Posterior cingulate gyrus (tissue), 11 donors: ENCODE measurements around the gene DSC1.
"Not testable (repeated sequence)": the region's sequence is repeated elsewhere in the genome, so short reads cannot be mapped to it uniquely, and the experiment has no call there.

Experiments
- DNase-seq, 10 donors: peaks; one replicate each; pipeline versions ENCODE4 v3.0.0 to v3.0.0-alpha.2; 2020 to 2021; ENCODE audit warnings: mixed read lengths in 3 of 10
- intact Hi-C: fragments of 100-400 bp; cut with DNase I; formaldehyde crosslinking; loops from one replicate; pipeline ENCODE4 v1.15.1; 2023

The DSC1 gene

DNA sequence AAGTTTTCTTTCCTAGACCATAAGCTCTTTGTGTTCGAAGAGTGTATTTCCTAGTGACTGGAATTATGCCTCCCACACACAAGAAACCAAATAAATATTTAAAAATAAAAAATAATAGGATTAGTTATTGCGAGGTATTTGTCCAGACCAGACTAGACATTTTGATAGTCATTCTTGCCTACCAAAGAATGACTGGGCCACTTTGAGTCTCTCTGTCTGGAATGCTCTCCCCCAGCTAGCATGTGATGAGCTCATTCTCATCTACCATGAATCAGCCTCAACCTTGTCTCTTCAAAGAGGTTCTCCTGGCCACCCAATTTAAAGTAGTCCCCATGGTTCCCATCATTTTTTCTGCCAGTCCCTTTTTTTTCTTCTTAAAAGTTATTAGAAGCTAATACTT is 13.9 kb upstream of the DSC1 start:
- intact Hi-C loops, result no loop called here

DNA sequence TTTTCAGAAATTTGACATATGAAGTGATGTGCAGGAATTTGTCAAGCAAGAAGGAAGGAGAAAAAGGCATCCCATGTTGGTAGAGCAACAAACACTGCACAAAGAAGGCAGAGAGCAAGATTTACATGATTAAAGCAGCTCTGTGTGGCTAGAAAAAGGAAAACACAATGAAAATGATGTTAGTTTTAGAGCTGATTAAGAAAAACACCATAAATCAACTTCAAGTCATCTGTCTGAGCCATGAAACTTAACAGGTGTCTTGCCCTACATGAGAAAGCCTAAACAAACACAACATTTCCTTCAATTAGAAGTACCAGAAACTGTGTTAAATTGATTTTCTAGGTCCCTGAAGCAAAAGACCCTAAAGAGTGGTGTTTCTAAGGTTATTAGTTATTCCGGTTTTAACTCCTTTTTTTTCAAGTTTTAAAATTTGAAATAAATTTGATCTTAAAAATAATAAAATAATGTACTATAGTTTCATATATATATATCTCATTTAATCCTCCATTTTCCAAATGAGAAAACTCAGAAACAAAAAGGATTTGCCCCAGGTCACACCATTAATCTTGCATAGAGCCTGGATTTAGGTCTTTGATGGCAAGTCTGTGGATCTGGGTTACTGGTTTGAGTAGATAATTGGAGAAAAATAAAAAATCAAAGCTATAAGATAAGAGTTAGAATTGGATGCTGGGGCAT is 8.6 kb upstream of the DSC1 start:
- DNase-seq, result no peak
- intact Hi-C loops, result no loop called here

More for the DNA sequence above, 13.9 kb upstream of the DSC1 start:
- DNase-seq, result no peak

DNA sequence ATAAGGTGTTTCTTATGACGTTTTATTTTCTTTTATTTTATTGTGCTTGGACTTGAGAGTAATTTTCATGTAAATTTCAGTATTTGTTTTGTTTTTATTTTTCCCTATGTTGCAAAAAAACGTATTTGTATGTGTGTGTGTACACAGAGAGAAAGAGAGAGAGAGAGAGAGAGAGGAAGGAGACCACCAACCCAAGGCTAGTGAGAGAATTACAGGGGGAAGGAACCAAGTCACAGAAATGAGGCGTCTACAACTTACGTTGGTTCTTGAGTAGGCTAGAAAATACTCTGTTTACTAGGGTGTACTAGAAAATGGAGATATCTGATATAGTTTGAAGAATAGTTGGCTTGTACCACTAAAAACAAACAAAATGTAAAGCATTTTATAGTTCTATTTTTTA is 7.7 kb upstream of the DSC1 start:
- intact Hi-C loops, result no loop called here
- no peak for DNase-seq

DNA sequence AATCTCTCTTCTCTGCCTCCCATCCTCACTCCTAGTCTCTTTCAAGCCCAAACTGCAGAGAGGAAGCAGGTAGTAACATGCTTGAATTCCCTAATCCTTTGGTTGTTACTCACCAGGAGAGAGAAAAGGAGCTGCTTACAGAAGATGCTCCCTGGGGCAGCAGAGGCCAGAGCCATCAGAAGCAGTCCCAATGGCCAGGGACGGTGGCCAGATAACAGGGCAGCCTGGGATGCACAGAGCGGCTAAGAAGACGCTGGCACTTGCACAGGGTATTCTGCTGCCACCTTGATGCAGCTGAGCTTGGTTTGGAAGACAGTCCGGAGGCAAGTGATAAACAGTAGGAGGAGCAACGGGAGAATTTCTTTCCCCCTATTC is 250 bp downstream of the DSC1 start:
- peak in 2 of 10 donors; percentile 70 to 72 for DNase-seq
- intact Hi-C loops, result no loop called here

DNA sequence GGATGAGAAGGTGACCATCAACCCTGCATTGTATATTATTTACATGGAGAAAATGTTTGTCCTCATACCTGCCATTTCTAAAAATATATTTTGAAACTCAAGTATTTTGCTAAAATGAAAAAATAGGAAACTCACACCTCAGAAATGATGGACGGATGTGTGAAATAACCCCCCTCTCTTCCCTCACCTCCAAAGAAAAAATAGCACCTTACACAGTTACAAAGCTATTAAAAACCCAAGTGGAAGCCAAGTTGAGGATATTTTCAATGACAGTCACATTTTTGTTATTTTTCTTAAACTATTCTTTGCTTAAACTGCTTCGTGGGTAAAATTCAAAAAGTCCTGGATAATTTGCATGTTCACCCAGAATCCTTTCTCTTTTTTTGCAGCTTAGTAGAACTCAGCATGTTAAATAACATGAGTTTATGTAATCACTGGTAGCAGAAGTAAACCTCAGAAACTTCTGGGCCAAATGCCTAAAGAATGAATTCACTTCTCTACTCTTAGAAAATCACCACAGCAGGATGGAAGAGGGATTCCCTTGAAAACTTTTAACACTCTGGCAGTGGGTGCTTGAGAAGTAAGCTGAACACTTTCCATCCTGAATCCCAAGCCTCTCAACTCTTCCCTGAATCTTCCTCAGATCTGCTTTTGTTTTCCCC is 768 bp downstream of the DSC1 start:
- intact Hi-C loops, result no loop called here
- no peak for DNase-seq

DNA sequence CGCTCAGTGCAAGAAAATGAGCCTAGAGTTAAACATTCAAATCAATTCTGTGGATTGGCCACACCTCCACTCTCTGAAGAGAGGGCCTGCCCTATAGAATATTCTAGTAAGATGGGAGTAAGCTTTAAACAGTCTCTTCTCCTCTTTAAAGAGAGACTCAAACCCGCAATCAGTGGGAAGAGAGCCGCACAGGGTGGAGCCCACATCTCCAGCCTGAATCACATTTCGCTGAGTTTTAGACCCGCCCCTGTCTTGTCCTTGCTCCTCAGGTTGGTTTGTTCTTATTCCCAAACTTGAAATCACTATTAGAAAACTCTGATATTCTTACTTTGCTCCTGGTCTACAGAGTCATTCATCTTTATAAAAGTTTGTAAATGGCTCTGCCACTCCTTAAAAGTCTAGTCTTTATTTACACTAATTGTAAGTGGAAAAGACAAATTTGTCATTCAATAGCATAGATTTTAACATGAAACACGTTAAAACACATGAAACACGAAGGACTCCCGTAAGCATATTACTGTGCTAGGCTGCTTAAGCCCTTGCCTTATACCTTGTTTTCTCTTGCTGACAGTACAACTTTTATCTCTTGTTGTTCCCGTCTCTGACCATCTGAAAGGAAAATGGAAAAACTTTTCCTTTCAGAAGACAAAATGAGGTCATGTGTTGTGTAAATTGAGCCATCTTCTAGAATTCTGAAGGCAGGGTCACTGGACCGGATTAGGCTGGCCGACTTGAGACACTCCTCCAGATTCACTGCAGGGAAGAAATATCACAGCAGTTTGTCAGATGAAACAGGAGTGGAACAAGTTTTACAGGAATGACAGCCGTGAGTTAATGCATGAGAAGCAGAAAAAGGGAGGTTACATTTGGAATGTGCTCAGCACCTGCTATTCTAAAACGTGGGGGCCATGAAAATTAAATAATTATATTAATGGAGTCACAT is 5.6 kb downstream of the DSC1 start:
- no peak for DNase-seq
- intact Hi-C loops, result no loop called here

DNA sequence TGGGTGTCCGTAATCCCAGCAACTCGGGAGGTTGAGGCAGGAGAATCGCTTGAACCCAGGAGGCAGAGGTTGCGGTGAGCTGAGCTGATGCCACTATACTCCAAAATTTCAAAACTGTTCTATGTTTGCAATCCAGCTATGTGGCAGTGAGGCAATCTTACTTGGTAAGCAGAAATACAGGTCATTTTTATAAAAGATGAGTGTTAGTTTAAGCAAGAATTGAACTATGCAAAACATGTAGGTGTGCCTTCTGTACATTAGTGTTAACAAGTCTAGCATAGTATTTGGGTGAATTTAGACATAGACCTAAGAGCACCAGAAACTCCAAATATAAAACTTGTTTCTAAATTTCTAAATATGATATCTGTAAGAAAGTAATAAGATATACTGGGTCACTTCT is 7.2 kb downstream of the DSC1 start:
- no peak for DNase-seq
- intact Hi-C loops, result no loop called here

DNA sequence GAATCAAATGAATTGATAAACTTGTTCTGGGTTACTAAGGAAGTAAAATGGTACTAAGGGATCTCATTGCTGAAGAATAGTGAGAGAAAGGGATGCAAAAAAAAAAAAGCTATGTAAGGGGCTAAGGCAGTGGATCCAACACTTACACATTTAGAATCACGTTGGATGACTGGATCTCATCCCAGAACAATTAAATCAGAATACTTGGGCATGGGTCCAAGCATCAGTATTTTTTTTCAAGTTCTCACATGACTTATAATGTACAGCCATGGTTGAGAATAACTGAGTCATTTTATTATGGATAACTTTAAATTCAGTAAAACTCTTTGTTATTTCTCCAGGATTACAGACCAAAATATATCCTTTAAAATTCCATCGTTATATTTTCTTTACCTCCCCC is 8.5 kb downstream of the DSC1 start:
- intact Hi-C loops, result no loop called here
- no peak for DNase-seq

DNA sequence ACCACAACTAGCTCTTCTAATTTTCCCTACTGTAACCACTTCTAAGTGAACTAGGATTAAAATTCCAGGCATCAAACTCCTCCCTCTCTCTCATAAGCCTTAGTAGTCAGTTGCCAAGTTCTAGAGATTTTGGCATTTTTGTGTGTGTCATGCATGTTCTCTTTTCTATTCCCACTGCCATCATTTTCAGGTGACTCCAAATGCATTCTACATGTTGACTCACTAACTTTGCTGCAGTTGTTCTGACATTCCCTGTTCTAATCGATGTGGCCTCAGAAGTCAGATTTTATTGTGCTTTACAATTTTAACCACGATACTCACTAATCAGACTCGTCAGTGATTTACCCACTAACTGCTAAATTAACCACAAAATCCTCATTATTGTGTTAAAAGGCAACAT is 13.3 kb downstream of the DSC1 start:
- intact Hi-C loops, result no loop called here
- DNase-seq, result no peak

DNA sequence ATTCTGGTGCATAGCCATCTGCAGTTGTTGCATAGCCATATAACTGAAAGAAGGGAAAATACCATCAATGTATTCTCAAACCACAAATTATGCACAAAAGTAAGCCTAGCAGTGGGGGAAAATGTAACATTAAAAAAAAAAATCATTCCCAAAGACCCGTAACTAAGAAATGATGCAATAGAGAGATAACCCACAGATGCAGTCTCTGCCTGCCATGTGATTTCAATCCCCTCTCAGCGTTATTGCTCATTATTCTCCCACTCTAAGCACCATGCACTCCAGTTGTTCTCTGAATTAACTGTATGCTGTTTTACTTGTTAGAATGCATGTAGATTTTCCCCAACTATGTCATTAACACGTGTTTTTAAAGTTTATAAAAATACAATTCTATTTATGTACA is 14.1 kb downstream of the DSC1 start:
- intact Hi-C loops, result no loop called here
- DNase-seq, result no peak

DNA sequence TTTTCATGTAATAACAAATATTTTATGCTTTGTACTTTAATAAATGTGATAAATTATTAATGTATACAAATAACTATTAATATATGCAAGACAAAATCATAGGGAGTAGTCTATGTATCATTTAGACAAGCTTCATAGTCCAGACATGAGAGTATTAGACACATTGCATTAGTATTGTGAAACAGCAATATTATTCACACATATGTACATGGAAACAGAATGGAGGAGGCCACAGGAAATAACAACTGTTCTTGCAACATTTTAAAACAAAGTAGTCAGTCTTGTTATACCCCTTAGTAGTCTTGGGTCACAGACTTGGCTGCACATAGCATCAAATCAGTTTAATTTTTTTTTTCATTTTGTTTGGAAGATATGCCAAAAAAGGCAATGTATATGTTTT is 15.8 kb downstream of the DSC1 start:
- intact Hi-C loops, result no loop called here
- DNase-seq, result no peak

DNA sequence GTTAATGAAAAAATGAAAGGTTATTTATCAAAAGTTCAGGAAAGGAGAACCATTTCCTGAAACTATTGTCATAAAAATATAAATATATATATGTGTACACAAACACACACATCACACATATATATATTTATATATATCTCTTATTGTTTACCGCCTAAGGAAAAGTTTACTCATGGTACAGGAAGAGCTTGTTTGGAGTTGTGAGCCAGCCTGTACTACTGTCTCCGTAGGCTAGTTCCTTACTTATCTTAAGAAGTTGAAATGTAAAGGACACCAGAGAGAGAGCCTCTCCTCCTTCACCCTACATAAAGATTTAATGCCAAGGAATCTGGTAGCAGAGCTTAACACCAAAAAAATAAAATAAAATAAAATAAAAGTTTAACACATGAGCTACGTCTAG is 19.6 kb downstream of the DSC1 start:
- no peak for DNase-seq
- intact Hi-C loops, result no loop called here

DNA sequence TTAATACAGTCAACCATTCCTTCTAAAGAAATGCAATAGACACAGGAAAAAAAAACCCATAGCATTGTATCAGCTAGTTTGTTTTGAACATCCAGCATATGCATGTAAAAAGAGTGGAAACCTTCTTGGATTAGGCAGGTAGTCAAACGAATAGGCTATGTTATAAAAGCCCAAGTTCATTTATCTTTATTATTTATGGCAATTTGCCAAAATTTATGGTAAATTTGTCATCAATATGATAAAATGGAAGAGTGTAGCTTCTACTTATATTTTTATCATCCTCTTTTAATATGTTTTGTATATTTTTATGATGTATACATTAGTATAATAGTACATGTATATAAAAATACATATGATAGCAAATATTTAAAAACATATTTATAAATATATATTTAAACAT is 23.9 kb downstream of the DSC1 start:
- DNase-seq, result no peak
- intact Hi-C loops, result no loop called here

DNA sequence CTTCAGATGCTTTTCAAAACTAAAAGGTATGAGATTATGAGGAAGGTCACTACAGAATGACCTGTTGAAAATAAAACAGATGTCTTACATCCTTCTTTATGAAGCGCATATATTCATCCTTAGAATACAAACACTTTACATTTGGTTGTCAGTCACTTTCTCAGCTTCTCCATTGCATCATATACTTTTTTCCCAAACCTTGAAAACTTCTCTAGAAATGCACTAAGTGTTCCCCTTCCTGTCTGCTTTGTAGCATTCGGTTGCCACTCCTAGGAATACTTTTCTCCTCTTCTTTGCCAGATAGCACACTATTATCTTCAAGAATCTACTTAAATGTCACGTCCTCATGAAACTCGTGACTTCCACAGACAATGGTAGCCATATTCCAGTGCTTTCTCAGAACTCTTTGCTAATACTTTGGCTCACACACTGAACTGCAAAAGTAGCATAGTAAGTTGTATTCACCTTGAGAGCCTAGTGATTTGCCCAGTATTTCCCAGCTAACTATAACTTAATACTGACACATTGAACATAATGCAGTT is 27.6 kb downstream of the DSC1 start:
- intact Hi-C loops, result no loop called here
- no peak for DNase-seq

DNA sequence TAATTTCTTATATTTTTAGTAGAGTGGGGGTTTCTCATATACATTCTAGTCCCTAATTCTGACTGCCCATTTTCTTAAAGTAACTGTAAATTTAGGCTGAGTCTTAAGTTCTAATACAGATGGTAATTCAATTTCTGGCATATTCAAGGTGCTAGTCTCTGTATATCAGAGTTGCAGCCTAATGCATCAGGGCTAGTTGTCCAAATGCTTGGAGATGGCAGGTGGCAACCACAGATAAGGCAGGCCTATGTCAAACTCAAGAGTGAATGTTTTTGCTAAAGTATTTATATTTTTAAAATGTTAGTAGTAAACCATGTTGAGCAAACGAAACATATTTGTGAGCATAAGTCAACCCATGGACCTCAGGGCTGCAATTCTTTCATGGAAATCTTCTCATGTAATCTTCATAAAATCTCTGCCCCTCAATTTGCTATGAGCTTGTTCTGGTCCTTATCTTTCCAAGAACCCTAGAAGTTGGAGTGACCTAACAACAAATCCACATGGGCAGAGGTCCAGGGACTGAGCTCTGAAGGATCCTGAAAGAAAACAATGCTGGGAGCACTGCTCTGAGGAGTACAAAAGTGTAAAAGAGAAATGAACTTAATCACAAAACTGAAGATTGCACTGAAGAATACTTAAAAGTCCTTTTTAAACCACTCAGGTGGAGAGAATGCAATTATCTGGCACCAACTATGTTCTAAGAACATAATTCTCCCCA is 33.1 kb downstream of the DSC1 start:
- no peak for DNase-seq
- intact Hi-C loops, result no loop called here

DNA sequence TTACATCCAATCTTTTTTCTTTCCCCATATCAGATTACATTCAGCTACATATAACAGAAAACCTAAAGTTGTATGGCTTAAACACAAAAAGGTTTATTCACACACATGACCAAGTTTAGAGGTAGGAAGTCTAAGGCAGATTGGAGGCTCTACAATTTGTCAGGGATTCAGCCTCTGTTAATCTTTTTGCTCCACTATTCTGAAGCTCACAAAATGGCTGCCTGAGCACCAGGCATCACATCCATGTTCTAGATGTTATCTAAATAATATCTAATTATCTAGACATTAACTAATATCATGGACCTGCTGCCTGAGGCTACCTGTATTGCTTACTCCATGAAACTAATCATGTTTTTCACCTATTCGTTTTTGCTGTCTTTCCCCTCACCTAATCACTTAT is 36.8 kb downstream of the DSC1 start:
- intact Hi-C loops, result no loop called here
- DNase-seq, result no peak

DNA sequence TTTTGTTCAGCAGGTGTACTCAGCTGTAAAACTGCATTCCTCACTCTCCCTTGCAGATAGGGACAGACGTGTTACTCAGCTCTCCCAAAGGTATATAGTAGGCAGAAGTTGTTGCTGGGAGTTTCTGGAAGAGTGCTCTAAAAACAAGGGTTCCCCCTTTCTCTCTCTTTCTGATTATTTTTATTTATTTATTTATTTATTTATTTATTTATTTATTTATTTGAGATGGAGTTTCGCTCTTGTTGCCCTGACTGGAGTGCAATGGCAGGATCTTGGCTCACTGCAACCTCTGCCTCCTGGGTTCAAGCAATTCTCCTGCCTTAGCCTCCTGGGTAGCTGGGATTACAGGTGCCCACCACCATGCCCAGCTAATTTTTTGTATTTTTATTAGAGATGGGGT is 39.5 kb downstream of the DSC1 start:
- intact Hi-C loops, DNase-seq: not testable (repeated sequence)

DNA sequence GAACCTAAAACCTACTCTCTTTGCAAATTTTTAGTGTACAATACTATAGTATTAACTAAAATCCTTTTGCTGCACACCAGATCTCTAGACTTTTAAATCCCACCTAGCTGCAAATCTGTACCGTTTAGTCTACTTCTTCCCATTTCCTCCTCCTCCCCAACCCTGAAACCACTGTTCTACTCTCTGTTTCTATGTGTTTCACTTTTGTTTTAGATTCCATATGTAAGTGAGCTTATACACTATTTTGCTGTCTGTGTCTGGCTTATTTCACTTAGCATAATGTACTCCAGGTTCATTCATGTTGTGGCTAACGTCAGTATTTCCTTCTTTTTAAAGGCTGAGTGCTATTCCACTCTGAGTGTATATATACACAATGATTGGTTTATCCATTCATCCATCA is 42.1 kb downstream of the DSC1 start:
- intact Hi-C loops, result no loop called here

DNA sequence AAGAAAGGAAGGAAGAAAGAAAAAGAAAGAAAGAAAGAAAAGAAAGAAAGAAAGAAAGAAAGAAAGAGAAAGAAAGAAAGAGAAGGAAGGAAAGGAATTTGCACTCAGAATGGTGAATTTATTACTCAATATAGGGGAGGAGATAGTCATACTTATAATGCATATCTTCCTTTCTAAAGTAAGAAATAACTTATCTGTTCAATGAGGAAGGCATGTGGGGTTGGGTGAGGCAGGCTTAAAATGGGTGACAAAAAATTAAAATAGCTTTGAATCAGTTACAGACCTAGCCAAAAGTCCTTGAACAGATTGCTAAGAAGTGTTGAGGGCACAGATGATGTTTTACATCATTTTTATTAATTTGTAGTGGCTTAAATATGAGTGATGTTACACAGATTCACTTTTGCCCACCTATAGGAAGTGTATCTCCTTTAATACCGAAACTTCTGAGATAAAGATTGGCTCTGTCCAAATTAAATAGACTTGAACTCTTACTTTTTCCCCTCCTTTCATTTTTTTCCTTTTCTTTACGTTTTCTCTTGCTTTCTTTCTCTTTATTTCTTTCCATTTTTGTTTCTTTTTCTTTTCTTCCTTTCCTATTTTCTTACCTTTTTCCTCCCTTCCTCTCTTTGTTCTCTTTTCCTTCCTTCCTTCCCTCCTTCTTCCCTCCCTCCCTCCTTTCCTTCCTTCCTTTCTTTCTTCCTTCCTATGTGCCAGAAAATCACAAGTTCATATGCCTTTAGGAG is 45.6 kb downstream of the DSC1 start:
- intact Hi-C loops, result no loop called here
- no peak for DNase-seq

More for the DNA sequence above, 42.1 kb downstream of the DSC1 start:
- DNase-seq, result no peak

DNA sequence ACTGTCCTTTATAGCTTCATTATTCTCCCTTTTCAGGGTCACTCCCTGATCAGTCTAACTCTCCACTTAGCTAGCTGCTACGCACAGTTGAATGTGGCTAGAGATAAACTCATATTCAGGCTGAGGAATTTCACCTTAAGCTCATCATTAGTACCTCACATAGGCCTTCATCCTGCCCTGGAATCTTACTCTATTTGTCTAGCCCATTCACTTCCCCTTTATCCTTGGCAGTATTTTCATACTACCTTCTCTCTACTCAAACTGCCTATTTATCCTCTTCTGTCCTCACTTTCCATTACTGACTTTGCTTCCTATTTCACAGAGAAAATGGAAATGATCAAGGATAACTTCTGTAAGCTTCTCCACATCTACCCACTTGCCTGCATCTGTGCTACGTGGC is 49.9 kb downstream of the DSC1 start:
- intact Hi-C loops, result no loop called here
- DNase-seq, result no peak
